IMR-90 (cell line): Measurements from ENCODE around the gene DCAF11. TPM values are rescaled to one million over a fixed set of nuclear protein-coding genes. Genes with fewer than 3 reads are reported as not detected.

Experiments
- ATAC-seq: fragments of 200-7000 bp; cut with Tn5 transposase; 2 replicates; pipeline ENCODE4 v1.9.1; 2020; ENCODE audit warnings: low read depth, mild to moderate bottlenecking, moderate library complexity
- BruUV-seq: library from RNA; stranded (reverse); fragments of 400-500 nt; replicated peaks from 2 replicates; lab custom pipeline; 2021; lab: Mats Ljungman, UMichigan
- CTCF ChIA-PET: fragments of 300-600 bp; formaldehyde crosslinking; extraction: SDS; loops from one replicate; lab custom pipeline; 2021; ENCODE audit warnings: antibody characterized with exemption; lab: Yijun Ruan, JAX
- POLR2A ChIA-PET: fragments of 300-600 bp; sonication (Branson Sonifier 250); formaldehyde crosslinking; loops from one replicate; lab custom pipeline; 2022; ENCODE audit warnings: antibody characterized with exemption; ENCODE audit not compliant: unreplicated experiment; lab: Charles Lee
- DNase-seq: peaks from one replicate; pipeline ENCODE4 v3.0.0; 2013
- H2AFZ ChIP-seq: replicated peaks from 2 replicates; pipeline ENCODE3; 2013; ENCODE audit warnings: low read length, mild to moderate bottlenecking; ENCODE audit not compliant: poor library complexity
- H2AK5ac ChIP-seq: 2 replicates; pipeline ENCODE4 v1.6.1; 2013; ENCODE audit warnings: low read depth, low read length, inconsistent platforms
- H2AK9ac ChIP-seq: replicated peaks from 2 replicates; pipeline ENCODE3; 2013; ENCODE audit warnings: mild to moderate bottlenecking, low read depth, low read length, moderate library complexity; ENCODE audit not compliant: poor library complexity
- H2BK120ac ChIP-seq: 2 replicates; pipeline ENCODE4 v1.6.1; 2013; ENCODE audit warnings: low read depth, low read length, inconsistent platforms
- H2BK15ac ChIP-seq: 3 replicates; pipeline ENCODE4 v1.6.1; 2013; ENCODE audit warnings: low read depth, low read length, inconsistent platforms
- H2BK20ac ChIP-seq: 2 replicates; pipeline ENCODE4 v1.6.1; 2013; ENCODE audit warnings: low read depth, mild to moderate bottlenecking, inconsistent platforms, low read length, moderate library complexity
- H2BK5ac ChIP-seq: 2 replicates; pipeline ENCODE4 v1.6.1; 2013; ENCODE audit warnings: mild to moderate bottlenecking, low read depth, low read length, inconsistent platforms; ENCODE audit not compliant: poor library complexity, severe bottlenecking
- H3K14ac ChIP-seq: replicated peaks from 2 replicates; pipeline ENCODE4 v1.6.1; 2013; ENCODE audit warnings: low read depth, low read length, inconsistent platforms
- H3K18ac ChIP-seq: 2 replicates; pipeline ENCODE4 v1.6.1; 2013; ENCODE audit warnings: low read depth, low read length, control low read depth
- H3K23ac ChIP-seq: 2 replicates; pipeline ENCODE4 v1.6.1; 2013; ENCODE audit warnings: low read depth, low read length, inconsistent platforms
- H3K27ac ChIP-seq: 2 replicates; pipeline ENCODE4 v1.5.1; 2013; ENCODE audit warnings: mild to moderate bottlenecking, control low read depth, low read length; ENCODE audit not compliant: insufficient read depth
- H3K27me3 ChIP-seq: 2 replicates; pipeline ENCODE4 v1.6.1; 2013; ENCODE audit warnings: low read length; ENCODE audit not compliant: control insufficient read depth, insufficient read depth
- H3K36me3 ChIP-seq: 2 replicates; pipeline ENCODE4 v1.6.1; 2013; ENCODE audit warnings: low read length, mixed read lengths; ENCODE audit not compliant: control insufficient read depth, insufficient read depth
- H3K4ac ChIP-seq: 2 replicates; pipeline ENCODE4 v1.6.1; 2013; ENCODE audit warnings: low read depth, low read length, inconsistent platforms
- H3K4me1 ChIP-seq: 2 replicates; pipeline ENCODE4 v1.6.1; 2013; ENCODE audit warnings: low read length, mixed read lengths; ENCODE audit not compliant: control insufficient read depth, insufficient read depth
- H3K4me2 ChIP-seq: 2 replicates; pipeline ENCODE4 v1.6.1; 2013; ENCODE audit warnings: low read depth, mild to moderate bottlenecking, control low read depth, low read length, moderate library complexity
- H3K4me3 ChIP-seq: 2 replicates; pipeline ENCODE4 v1.5.1; 2013; ENCODE audit warnings: low read depth, mild to moderate bottlenecking, control low read depth, low read length, moderate library complexity; ENCODE audit not compliant: insufficient read depth
- H3K56ac ChIP-seq: 2 replicates; pipeline ENCODE4 v1.6.1; 2013; ENCODE audit warnings: low read length, inconsistent platforms; ENCODE audit not compliant: insufficient read depth; ENCODE audit errors: extremely low read depth
- H3K79me1 ChIP-seq, 2 experiments: 2 replicates each; pipeline ENCODE4 v1.6.1; 2013; ENCODE audit warnings: low read length in 2 of 2, inconsistent platforms in 1 of 2, low read depth in 1 of 2
- H3K9ac ChIP-seq: 2 replicates; pipeline ENCODE4 v1.6.1; 2013; ENCODE audit warnings: low read depth, low read length, control low read depth
- H3K9me1 ChIP-seq: 2 replicates; pipeline ENCODE4 v1.6.1; 2013; ENCODE audit warnings: low read length, inconsistent platforms; ENCODE audit not compliant: insufficient read depth
- H3K9me3 ChIP-seq: 2 replicates; pipeline ENCODE4 v1.6.1; 2013; ENCODE audit warnings: low read length; ENCODE audit not compliant: control insufficient read depth, insufficient read depth
- H4K20me1 ChIP-seq: 2 replicates; pipeline ENCODE4 v1.6.1; 2013; ENCODE audit warnings: low read length, inconsistent platforms; ENCODE audit not compliant: insufficient read depth
- H4K5ac ChIP-seq: 2 replicates; pipeline ENCODE4 v1.6.1; 2013; ENCODE audit warnings: mild to moderate bottlenecking, low read depth, low read length, control low read depth
- H4K8ac ChIP-seq, 2 experiments: 2 replicates each; pipeline ENCODE4 v1.6.1; 2013; ENCODE audit warnings: low read depth in 2 of 2, low read length in 2 of 2, control low read depth in 1 of 2, inconsistent platforms in 1 of 2
- H4K91ac ChIP-seq: 2 replicates; pipeline ENCODE4 v1.6.1; 2013; ENCODE audit warnings: low read depth, low read length, inconsistent platforms; ENCODE audit not compliant: insufficient read depth
- ELK1 ChIP-seq: fragments of 150-350 bp; IDR thresholded peaks from 2 replicates; pipeline ENCODE4 v1.6.1; 2016; ENCODE audit warnings: low read depth, mild to moderate bottlenecking, low read length, moderate library complexity, borderline replicate concordance
- MAFK ChIP-seq: IDR thresholded peaks from 2 replicates; pipeline ENCODE4 v1.6.1; 2012; ENCODE audit warnings: low read depth, low read length, improper control_type of control experiment
- RAD21 ChIP-seq: IDR thresholded peaks from 2 replicates; pipeline ENCODE4 v1.6.1; 2012; ENCODE audit warnings: low read length, improper control_type of control experiment
- WGBS, 2 experiments: methylation state at CpG; one replicate each; pipeline versions ENCODE4 v1.1.5 to v1.1.7; 2013; ENCODE audit warnings: missing lambda C conversion rate in 2 of 2; ENCODE audit not compliant: insufficient read length in 1 of 2; ENCODE audit errors: extremely low coverage in 2 of 2; 5-methylcytosine and 5-hydroxymethylcytosine counted together
- dilution Hi-C: fragments of 300-500 bp; cut with HindIII; formaldehyde crosslinking; loops from one replicate; pipeline ENCODE4 v1.14.3; 2018; ENCODE audit warnings: low sequenced_read_pairs; ENCODE audit not compliant: unreplicated experiment
- in situ Hi-C: fragments of 300-500 bp; cut with MboI; formaldehyde crosslinking; loops from 3 replicates; pipeline ENCODE4 v1.14.3; 2019; ENCODE audit warnings: low sequenced_read_pairs, inconsistent platforms, mixed read lengths
- intact Hi-C: fragments of 100-400 bp; cut with micrococcal nuclease; formaldehyde crosslinking; loops from 2 replicates; pipeline ENCODE4 v1.10.0; 2022
- polyA plus RNA-seq, 3 experiments: library from polyadenylated mRNA; depleted of rRNA; stranded (reverse); fragments of >200 nt; gene quantifications; 2 replicates each; pipeline ENCODE4 v1.2.3, GENCODE V29; 2012; ENCODE audit warnings: low replicate concordance in 1 of 3
- total RNA-seq: library from RNA; depleted of rRNA; stranded (reverse); fragments of >200 nt; gene quantifications from 2 replicates; pipeline ENCODE4 v1.2.3, GENCODE V29; 2012
- TF ChIP-seq, protein P1 (sequence below): fragments of 150-350 bp; IDR thresholded peaks from 2 replicates; pipeline ENCODE4 v1.6.1; 2017; ENCODE audit warnings: mild to moderate bottlenecking, antibody characterized with exemption, low read length, low read depth

DCAF11 gene
- total and polyA plus RNA-seq, 2 of the 4 experiments (the other 2 are of a cell fraction), result 21.0 to 52.0 TPM

- no peaks in the 10 kb centered on the region for H3K9me3 ChIP-seq
- WGBS, 2 experiments, result 100% methylated on average over 1 of the region's 5 CpGs; no CpG with 5 or more reads in 1 of the 2 experiments
- H2BK5ac ChIP-seq, result no peak overlapping the region
- no peak overlapping the region for H2BK120ac ChIP-seq
- no peaks in the 10 kb centered on the region for H3K79me1 ChIP-seq
- no peak overlapping the region for H4K91ac ChIP-seq
- H4K5ac ChIP-seq, result no peak overlapping the region
- ChIA-PET CTCF (no interaction called here), POLR2A (no interaction called here)
- H2AFZ ChIP-seq, result no peak overlapping the region
- H3K4me3 ChIP-seq, result no peak overlapping the region
- ATAC-seq (no peak), DNase-seq (no peak)
- H3K9me1 ChIP-seq, result no peaks in the 10 kb centered on the region
- no peak overlapping the region for H3K4ac ChIP-seq
- H3K18ac ChIP-seq, result no peak overlapping the region
- peaks cover 84% of the 10 kb centered on the region for H3K27me3 ChIP-seq
- H3K56ac ChIP-seq, result no peak overlapping the region
- no peak overlapping the region for H2BK15ac ChIP-seq
- H4K8ac ChIP-seq, result no peak overlapping the region
- in situ Hi-C loops, result no loop called here
- H3K9ac ChIP-seq, result no peak overlapping the region
- no peak overlapping the region for H3K27ac ChIP-seq
- TF ChIP-seq MAFK (no peak), ELK1 (no peak), RAD21 (no peak)
- TF ChIP-seq, protein P1, sequence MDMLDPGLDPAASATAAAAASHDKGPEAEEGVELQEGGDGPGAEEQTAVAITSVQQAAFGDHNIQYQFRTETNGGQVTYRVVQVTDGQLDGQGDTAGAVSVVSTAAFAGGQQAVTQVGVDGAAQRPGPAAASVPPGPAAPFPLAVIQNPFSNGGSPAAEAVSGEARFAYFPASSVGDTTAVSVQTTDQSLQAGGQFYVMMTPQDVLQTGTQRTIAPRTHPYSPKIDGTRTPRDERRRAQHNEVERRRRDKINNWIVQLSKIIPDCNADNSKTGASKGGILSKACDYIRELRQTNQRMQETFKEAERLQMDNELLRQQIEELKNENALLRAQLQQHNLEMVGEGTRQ, result no peak
- no peak overlapping the region for H2AK5ac ChIP-seq
- H2AK9ac ChIP-seq, result no peak overlapping the region
- no peak overlapping the region for H3K23ac ChIP-seq
- dilution Hi-C loops, result no loop called here
- H3K4me1 ChIP-seq, result peaks cover 2% of the 10 kb centered on the region; the same call in 1 of the 2 replicates
- intact Hi-C loops, result no loop called here
- no peaks in the 10 kb centered on the region; the same call in 1 of the 2 replicates for H4K20me1 ChIP-seq
- no TSS peak for BruUV-seq
- no peak overlapping the region for H3K14ac ChIP-seq
- no peak overlapping the region for H3K4me2 ChIP-seq
- no peak overlapping the region for H2BK20ac ChIP-seq
- H3K36me3 ChIP-seq, result no peaks in the 10 kb centered on the region
Observed at GRCh38 chr14:24082411-24083080, 32.0 kb upstream of the DCAF11 start.
